ENCODE measurements around the gene CCL16. TPM values are rescaled to one million over a fixed set of nuclear protein-coding genes. Genes with fewer than 3 reads are reported as not detected.
"Not testable (repeated sequence)": the region's sequence is repeated elsewhere in the genome, so short reads cannot be mapped to it uniquely, and the experiment has no call there.

Gene CCL16
- under 0.01 TPM in 1 of 2 replicates, not detected in the other for total RNA-seq

GRCh38 chr17:35981246-35981645 lies at the start of gene CCL16:
CCL16 (minus strand) TSS chr17:35981497; CDS start chr17:35981420, 77 bp downstream.
- DNase-seq (ENCODE audit: low read depth in 2 of 2), result no peak

- no peak for DNase-seq (ENCODE audit: low read depth in 2 of 2)
Measured at GRCh38 chr17:36030956-36031355, 49.7 kb upstream of the CCL16 start.

GRCh38 chr17:36027761-36028160 lies 46.5 kb upstream of the CCL16 start:
- no peak for DNase-seq (ENCODE audit: low read depth in 2 of 2)

- no peak for DNase-seq (ENCODE audit: low read depth in 2 of 2)
Measured at GRCh38 chr17:36024106-36024869, 43.0 kb upstream of the CCL16 start.

GRCh38 chr17:36019423-36019822 lies 38.1 kb upstream of the CCL16 start:
- DNase-seq (ENCODE audit: low read depth in 2 of 2), result no peak

- peak in 1 of 2 donors; percentile 6 for DNase-seq (ENCODE audit: low read depth in 2 of 2)
Measured at GRCh38 chr17:36017799-36018198, 36.5 kb upstream of the CCL16 start, which contains the start of gene CCL23. CCL23 (minus strand) TSS chr17:36017972; CDS start chr17:36017897, 75 bp downstream.

- DNase-seq (ENCODE audit: low read depth in 2 of 2), result no peak
Measured at GRCh38 chr17:36016555-36016954, 35.3 kb upstream of the CCL16 start.

- not testable (repeated sequence) for DNase-seq (ENCODE audit: low read depth in 2 of 2)
Measured at GRCh38 chr17:36015895-36016294, 34.6 kb upstream of the CCL16 start.

- no peak for DNase-seq (ENCODE audit: low read depth in 2 of 2)
Measured at GRCh38 chr17:36014946-36015345, 33.6 kb upstream of the CCL16 start.

- no peak for DNase-seq (ENCODE audit: low read depth in 2 of 2)
Measured at GRCh38 chr17:36011201-36011600, 29.9 kb upstream of the CCL16 start.

GRCh38 chr17:36008998-36009665 lies 27.8 kb upstream of the CCL16 start:
- DNase-seq (ENCODE audit: low read depth in 2 of 2), result peak; percentile 44 to 64

- no peak for DNase-seq (ENCODE audit: low read depth in 2 of 2)
Measured at GRCh38 chr17:36004594-36005108, 23.4 kb upstream of the CCL16 start.

- DNase-seq (ENCODE audit: low read depth in 2 of 2), result no peak
Measured at GRCh38 chr17:36002631-36003030, 21.3 kb upstream of the CCL16 start.

GRCh38 chr17:36001862-36002603 lies 20.7 kb upstream of the CCL16 start:
- DNase-seq (ENCODE audit: low read depth in 2 of 2), result no peak

GRCh38 chr17:36001110-36001771 lies 19.9 kb upstream of the CCL16 start, which contains the start of gene CCL15:
CCL15 (minus strand) TSS chr17:36001553; CDS start chr17:36001492, 61 bp downstream.
- no peak for DNase-seq (ENCODE audit: low read depth in 2 of 2)

GRCh38 chr17:36000732-36001109 lies 19.4 kb upstream of the CCL16 start:
- no peak for DNase-seq (ENCODE audit: low read depth in 2 of 2)

- no peak for DNase-seq (ENCODE audit: low read depth in 2 of 2)
Measured at GRCh38 chr17:35998756-35999155, 17.5 kb upstream of the CCL16 start.

- DNase-seq (ENCODE audit: low read depth in 2 of 2), result no peak
Measured at GRCh38 chr17:35998018-35998545, 16.8 kb upstream of the CCL16 start.

- not testable (repeated sequence) for DNase-seq (ENCODE audit: low read depth in 2 of 2)
Measured at GRCh38 chr17:35995346-35995745, 14.0 kb upstream of the CCL16 start.

- no peak for DNase-seq (ENCODE audit: low read depth in 2 of 2)
Measured at GRCh38 chr17:35991075-35991474, 9.8 kb upstream of the CCL16 start.

GRCh38 chr17:35988164-35988563 lies 6.9 kb upstream of the CCL16 start:
- peak; percentile 24 to 88 for DNase-seq (ENCODE audit: low read depth in 2 of 2)
